Activated CD8-positive, alpha-beta T cell treated with anti-CD3 and anti-CD28 coated beads for 36 hours (primary cell): Measurements from ENCODE around the gene CCSAP. TPM values are rescaled to one million over a fixed set of nuclear protein-coding genes. Genes with fewer than 3 reads are reported as not detected.
"Not testable (repeated sequence)": the region's sequence is repeated elsewhere in the genome, so short reads cannot be mapped to it uniquely, and the experiment has no call there.

ENCODE experiments used
- ATAC-seq: fragments of 200-7000 bp; cut with Tn5 transposase; one replicate; pipeline ENCODE4 v1.10.0; 2021; ENCODE audit warnings: mild to moderate bottlenecking, moderate library complexity
- CTCF ChIA-PET: fragments of 350-600 bp; sonication (Branson Sonifier 250); formaldehyde crosslinking; loops from one replicate; lab custom pipeline; 2021; ENCODE audit warnings: antibody characterized with exemption; lab: Charles Lee
- POLR2A ChIA-PET: fragments of 350-600 bp; sonication (Branson Sonifier 250); formaldehyde crosslinking; loops from one replicate; lab custom pipeline; 2021; ENCODE audit warnings: antibody characterized with exemption; lab: Charles Lee
- DNase-seq: peaks from one replicate; pipeline ENCODE4 v3.0.0-alpha.2; 2020
- H3K27ac Mint-ChIP-seq: one replicate; pipeline ENCODE4 v1.8.0; 2021; ENCODE audit warnings: mild to moderate bottlenecking, mixed read lengths
- H3K27me3 Mint-ChIP-seq: one replicate; pipeline ENCODE4 v1.8.0; 2021; ENCODE audit warnings: mixed read lengths
- H3K36me3 Mint-ChIP-seq: one replicate; pipeline ENCODE4 v1.8.0; 2021; ENCODE audit warnings: low read depth, mixed read lengths
- H3K4me1 Mint-ChIP-seq: one replicate; pipeline ENCODE4 v1.8.0; 2021; ENCODE audit warnings: low read depth, mixed read lengths
- H3K4me3 Mint-ChIP-seq: one replicate; pipeline ENCODE4 v1.8.0; 2021; ENCODE audit warnings: mild to moderate bottlenecking, moderate library complexity, mixed read lengths
- H3K9me3 Mint-ChIP-seq: one replicate; pipeline ENCODE4 v1.8.0; 2021; ENCODE audit warnings: mixed read lengths
- CTCF ChIP-seq: fragments of 200-600 bp; IDR thresholded peaks from one replicate; pipeline ENCODE4 v1.8.0; 2022; ENCODE audit warnings: antibody characterized with exemption, mild to moderate bottlenecking
- intact Hi-C: fragments of 100-400 bp; cut with micrococcal nuclease; formaldehyde crosslinking; loops from one replicate; pipeline ENCODE4 v1.10.0; 2022
- total RNA-seq, 2 experiments: library from RNA; stranded (reverse); gene quantifications; one replicate each; pipeline ENCODE4 v1.2.3, GENCODE V29; 2021

The CCSAP gene
- total RNA-seq, 2 experiments from 2014 or later, result 9.9 to 10.8 TPM

GRCh38 chr1:229297746-229298145, 45.1 kb downstream of the CCSAP start:
- CTCF ChIA-PET, result no interaction called here

GRCh38 chr1:229296541-229296941, 46.3 kb downstream of the CCSAP start:
- no peak for ATAC-seq
- ChIA-PET POLR2A (no interaction called here), CTCF (no interaction called here)
- intact Hi-C loops, result no loop called here
- TF ChIP-seq CTCF, result no peak
- no peak for DNase-seq
- Mint-ChIP-seq H3K27me3 (no peaks in the 10 kb centered on the region), H3K4me3 (no peak overlapping the region), H3K4me1 (no peaks in the 10 kb centered on the region), H3K27ac (no peak overlapping the region), H3K9me3 (peaks cover under 1% of the 10 kb centered on the region), H3K36me3 (peaks cover 13% of the 10 kb centered on the region)

More at GRCh38 chr1:229297746-229298145, 45.1 kb downstream of the CCSAP start:
- TF ChIP-seq CTCF, result no peak
- H3K4me1 Mint-ChIP-seq, result no peaks in the 10 kb centered on the region
- peaks cover 12% of the 10 kb centered on the region for H3K36me3 Mint-ChIP-seq
- H3K27me3 Mint-ChIP-seq, result no peaks in the 10 kb centered on the region
- intact Hi-C loops, result no loop called here
- POLR2A ChIA-PET, result interaction anchor here (0.7 kb wide), 1 partner anchor 328 kb away, joined by 3 read pairs; no protein-coding TSS in a partner anchor
- no peak overlapping the region for H3K27ac Mint-ChIP-seq
- no peaks in the 10 kb centered on the region for H3K9me3 Mint-ChIP-seq
- H3K4me3 Mint-ChIP-seq, result no peak overlapping the region
- no peak for ATAC-seq
- DNase-seq, result no peak

GRCh38 chr1:229295745-229296144, 47.1 kb downstream of the CCSAP start:
- ATAC-seq (no peak), DNase-seq (no peak)
- no peak overlapping the region for H3K27ac Mint-ChIP-seq
- CTCF ChIA-PET, result no interaction called here
- peaks cover 2% of the 10 kb centered on the region for H3K9me3 Mint-ChIP-seq
- TF ChIP-seq CTCF, result no peak
- H3K27me3 Mint-ChIP-seq, result no peaks in the 10 kb centered on the region
- intact Hi-C loops, result no loop called here
- POLR2A ChIA-PET, result no interaction called here
- H3K4me1 Mint-ChIP-seq, result no peaks in the 10 kb centered on the region
- peaks cover 21% of the 10 kb centered on the region for H3K36me3 Mint-ChIP-seq
- no peak overlapping the region for H3K4me3 Mint-ChIP-seq

GRCh38 chr1:229293528-229294204, 49.2 kb downstream of the CCSAP start:
- H3K4me3 Mint-ChIP-seq, result no peak overlapping the region
- no peak for TF ChIP-seq CTCF
- peaks cover 2% of the 10 kb centered on the region for H3K9me3 Mint-ChIP-seq
- peaks cover 22% of the 10 kb centered on the region for H3K36me3 Mint-ChIP-seq
- no peak for DNase-seq
- no peak for ATAC-seq
- intact Hi-C loops, result no loop called here
- POLR2A ChIA-PET, result interaction anchor here (1.4 kb wide), 1 partner anchor 22 kb away, joined by 3 read pairs; no protein-coding TSS in a partner anchor
- H3K27me3 Mint-ChIP-seq, result no peaks in the 10 kb centered on the region
- H3K4me1 Mint-ChIP-seq, result peaks cover 3% of the 10 kb centered on the region
- CTCF ChIA-PET, result no interaction called here
- H3K27ac Mint-ChIP-seq, result no peak overlapping the region

GRCh38 chr1:229291686-229292085, 51.2 kb downstream of the CCSAP start:
- CTCF ChIA-PET, result interaction anchor here (0.9 kb wide), 1 partner anchor 166 kb away, joined by 3 read pairs; no protein-coding TSS in a partner anchor

More at GRCh38 chr1:229291686-229292085, 51.2 kb downstream of the CCSAP start:
- POLR2A ChIA-PET, H3K27me3 Mint-ChIP-seq, intact Hi-C loops, H3K27ac Mint-ChIP-seq, H3K9me3 Mint-ChIP-seq, ATAC-seq, DNase-seq, H3K4me3 Mint-ChIP-seq: not testable (repeated sequence)
- peaks cover 28% of the 10 kb centered on the region for H3K36me3 Mint-ChIP-seq
- H3K4me1 Mint-ChIP-seq, result peaks cover 13% of the 10 kb centered on the region
